ENCODE measurements around the gene PALM3. TPM values are rescaled to one million over a fixed set of nuclear protein-coding genes. Genes with fewer than 3 reads are reported as not detected.

Gene PALM3, protein sequence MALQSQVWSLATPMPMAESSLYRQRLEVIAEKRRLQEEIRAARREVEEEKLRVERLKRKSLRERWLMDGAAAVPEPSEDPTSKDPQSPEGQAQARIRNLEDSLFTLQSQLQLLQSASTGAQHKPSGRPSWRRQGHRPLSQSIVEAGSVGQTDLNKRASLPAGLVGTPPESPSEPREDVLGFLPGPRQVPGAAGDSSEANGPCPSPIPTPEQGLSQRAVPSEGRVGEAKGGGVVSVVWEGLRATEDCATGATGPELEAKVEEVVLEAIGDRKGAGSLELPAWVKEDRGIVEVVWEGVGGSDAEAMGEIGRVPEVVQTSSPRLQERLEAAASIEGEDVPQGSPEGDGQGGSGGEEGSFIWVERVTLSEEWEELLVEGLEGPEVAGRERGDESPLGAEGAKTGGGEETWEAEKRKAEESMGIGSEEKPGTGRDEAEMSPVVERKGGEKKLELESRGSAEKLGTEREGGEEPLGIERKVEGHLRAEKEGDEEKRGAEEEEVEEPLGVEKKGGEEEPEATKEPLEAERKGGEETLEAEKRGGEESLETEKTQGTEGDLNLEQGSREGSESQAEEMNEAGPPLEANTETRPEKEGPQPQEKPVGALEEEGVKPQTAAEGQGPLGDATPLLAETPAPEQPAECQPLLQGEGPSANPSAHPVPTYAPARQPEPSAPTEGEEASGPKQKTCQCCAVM
- total RNA-seq = not detected

DNA sequence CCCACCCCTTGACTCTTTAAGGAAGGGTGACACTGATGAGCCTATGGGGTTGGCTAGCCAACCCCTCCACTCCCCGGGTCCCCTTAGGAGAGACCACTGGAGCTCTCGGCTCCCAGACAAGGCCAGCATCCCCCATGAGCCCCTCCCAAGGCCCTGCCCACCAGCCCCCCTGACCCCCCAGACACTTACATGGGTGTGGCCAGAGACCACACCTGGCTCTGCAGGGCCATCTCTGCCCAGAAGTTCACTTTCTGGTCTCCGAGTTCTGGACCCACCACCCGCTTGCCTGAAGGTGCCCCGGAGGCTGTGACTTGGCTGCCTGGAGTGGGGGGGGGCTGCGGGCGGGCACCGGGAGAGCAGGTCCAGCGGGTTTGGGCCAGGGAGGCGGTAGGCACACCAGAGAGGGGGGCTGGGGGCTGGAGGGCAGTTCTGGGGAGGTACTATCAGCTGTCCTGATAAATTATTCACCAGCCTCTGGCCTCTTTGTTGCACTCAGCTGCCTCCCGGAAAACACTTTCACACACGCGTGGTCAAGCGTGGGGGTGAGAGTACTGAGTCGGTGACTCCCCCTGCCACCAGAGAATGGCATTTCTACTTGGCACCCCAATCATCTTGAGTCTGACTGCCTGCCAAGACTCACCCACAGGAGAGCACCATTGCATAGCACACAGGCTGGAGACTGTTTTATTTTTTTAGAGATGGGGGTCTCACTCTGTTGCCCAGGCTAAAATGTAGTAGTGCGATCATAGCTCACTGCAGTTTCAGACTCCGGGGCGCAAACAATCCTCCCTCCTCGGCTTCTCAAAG is at the start of gene PALM3:
PALM3 (minus strand) TSS at position 326 of the 807 bp plus-strand sequence; CDS start at position 230, 96 bp downstream.
- Mint-ChIP-seq H3K27me3 (peaks cover 21 to 24% of the 10 kb centered on the region in 2 donors), H3K9me3 (no peaks in the 10 kb centered on the region), H3K4me1 (ENCODE audit: low read depth in 2 of 2) (peaks cover 14% of the 10 kb centered on the region in 2 donors), H3K27ac (no peak within 1 kb of the TSS), H3K4me3 (no peak within 1 kb of the TSS), H3K36me3 (no peaks in the 10 kb centered on the region)
- ATAC-seq (peak in 1 of 2 donors; percentile 19), DNase-seq (ENCODE audit: low spot score) (no peak)

DNA sequence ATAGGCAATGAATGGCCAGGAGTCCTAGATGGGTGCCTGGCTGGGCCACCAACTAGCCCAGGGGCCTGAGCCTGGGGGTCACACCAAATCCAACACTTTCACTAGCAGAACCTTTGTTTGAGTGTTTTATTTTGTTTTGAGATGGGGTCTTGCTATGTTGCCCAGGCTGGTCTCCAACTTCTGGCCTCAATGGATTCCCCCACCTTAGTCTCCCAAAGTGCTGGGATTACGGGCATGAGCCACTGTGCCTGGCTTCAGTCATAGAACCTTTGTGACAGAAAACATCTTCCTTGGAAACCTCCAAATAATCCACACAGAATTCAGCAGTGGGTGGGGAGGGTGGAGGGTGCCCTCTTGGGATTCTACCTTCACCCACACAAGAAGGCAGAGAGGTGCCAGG is 49.6 kb upstream of the PALM3 start:
- no peak for DNase-seq (ENCODE audit: low spot score)
- Mint-ChIP-seq H3K36me3 (no peaks in the 10 kb centered on the region), H3K27ac (peak overlapping the region in 1 of 2 donors; percentile 76), H3K4me3 (no peak overlapping the region), H3K4me1 (ENCODE audit: low read depth in 2 of 2) (peaks cover 15 to 24% of the 10 kb centered on the region in 2 donors), H3K9me3 (no peaks in the 10 kb centered on the region), H3K27me3 (no peaks in the 10 kb centered on the region)
- ATAC-seq = no peak

DNA sequence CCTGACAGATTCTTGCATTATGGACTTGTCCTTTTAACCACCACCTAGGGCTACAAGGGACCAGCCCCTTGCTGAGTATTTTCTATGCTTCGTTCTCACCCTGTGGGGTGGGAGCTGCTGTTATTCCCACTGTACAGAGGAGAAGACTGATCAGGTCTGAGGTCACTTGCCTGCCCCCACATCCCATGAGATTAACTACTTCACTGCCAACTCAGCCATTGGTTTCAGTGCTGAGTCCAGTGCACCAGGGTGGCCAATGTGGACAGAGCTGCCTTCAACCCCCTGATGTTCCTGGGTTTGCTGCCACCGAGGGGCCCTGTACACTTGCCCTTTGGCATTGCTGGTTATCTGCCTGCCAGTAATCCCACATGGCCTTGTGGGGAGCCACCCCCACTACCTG is 48.8 kb upstream of the PALM3 start:
- no peaks in the 10 kb centered on the region for H3K9me3 Mint-ChIP-seq
- H3K27ac Mint-ChIP-seq = no peak overlapping the region
- H3K27me3 Mint-ChIP-seq = no peaks in the 10 kb centered on the region
- no peaks in the 10 kb centered on the region for H3K36me3 Mint-ChIP-seq
- H3K4me3 Mint-ChIP-seq = no peak overlapping the region
- ATAC-seq (no peak), DNase-seq (ENCODE audit: low spot score) (no peak)
- peaks cover 8 to 16% of the 10 kb centered on the region in 2 donors for H3K4me1 Mint-ChIP-seq (ENCODE audit: low read depth in 2 of 2)

DNA sequence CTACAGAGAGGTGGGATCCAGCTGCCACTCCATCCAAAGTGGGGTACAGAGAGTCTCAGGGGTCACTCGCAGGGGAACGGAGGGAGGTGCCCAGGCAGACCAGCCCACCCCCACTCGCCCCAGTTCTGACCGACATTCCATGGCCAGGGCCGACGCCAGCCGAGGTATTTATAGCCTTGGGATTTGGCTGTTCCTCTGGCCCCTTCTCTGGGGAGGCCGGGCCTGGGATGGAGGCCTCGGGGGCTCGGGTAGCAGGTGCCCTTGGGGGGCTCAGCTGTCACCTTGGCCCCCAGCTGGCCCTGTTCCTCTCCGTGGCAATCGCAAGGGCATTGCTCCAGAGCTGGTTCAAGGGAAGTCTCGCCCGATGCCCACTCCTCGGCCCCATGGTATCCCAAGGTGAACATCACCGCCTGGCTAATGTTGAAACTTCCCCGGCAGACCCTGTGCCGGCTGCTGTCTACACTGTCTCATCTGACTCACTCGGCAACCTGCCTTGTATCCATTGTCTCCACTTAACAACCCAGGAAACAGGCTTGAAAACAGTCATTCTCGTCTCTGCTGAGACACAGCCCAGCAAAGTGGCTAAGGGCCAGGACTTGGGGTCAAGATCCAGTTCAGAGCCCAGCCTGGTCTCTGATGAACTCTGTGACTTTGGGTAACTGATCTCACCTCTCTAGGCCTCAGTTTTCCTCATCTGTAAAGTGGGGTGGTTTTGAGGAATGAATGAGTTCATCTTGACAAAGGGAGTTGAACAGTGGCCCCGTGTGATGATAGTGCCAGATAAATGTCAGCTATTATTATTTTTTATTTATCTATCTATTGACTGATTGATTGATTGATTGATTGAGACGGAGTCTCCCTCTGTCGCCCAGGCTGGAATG is 45.9 kb upstream of the PALM3 start:
- Mint-ChIP-seq H3K36me3 (no peaks in the 10 kb centered on the region), H3K27ac (no peak overlapping the region), H3K4me1 (ENCODE audit: low read depth in 2 of 2) (no peaks in the 10 kb centered on the region), H3K9me3 (no peaks in the 10 kb centered on the region), H3K27me3 (no peaks in the 10 kb centered on the region), H3K4me3 (no peak overlapping the region)
- ATAC-seq (no peak), DNase-seq (ENCODE audit: low spot score) (no peak)

DNA sequence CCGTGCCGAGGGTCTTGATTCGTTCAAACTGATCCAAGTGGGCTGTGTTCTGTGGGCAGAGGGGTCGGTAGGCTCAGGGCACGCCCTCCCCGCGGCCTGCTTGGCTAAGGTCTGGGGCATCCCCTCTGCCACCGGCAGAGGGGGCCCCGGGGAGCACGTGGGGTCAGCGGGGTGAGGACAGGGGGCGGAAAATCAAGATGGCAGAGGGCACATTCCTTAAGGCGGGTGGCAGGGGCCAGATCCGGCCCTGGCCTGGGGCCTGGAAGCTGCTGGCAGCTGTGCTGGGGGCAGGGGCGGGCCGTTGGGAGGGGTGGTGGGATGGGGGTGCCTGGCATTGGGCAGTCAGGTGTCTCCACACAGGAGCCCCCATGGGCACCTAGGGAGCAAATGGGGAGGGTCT is 45.0 kb upstream of the PALM3 start:
- Mint-ChIP-seq H3K36me3 (no peaks in the 10 kb centered on the region), H3K9me3 (no peaks in the 10 kb centered on the region), H3K27ac (no peak overlapping the region), H3K4me1 (ENCODE audit: low read depth in 2 of 2) (no peaks in the 10 kb centered on the region), H3K27me3 (no peaks in the 10 kb centered on the region), H3K4me3 (no peak overlapping the region)
- DNase-seq (ENCODE audit: low spot score) (no peak), ATAC-seq (no peak)

DNA sequence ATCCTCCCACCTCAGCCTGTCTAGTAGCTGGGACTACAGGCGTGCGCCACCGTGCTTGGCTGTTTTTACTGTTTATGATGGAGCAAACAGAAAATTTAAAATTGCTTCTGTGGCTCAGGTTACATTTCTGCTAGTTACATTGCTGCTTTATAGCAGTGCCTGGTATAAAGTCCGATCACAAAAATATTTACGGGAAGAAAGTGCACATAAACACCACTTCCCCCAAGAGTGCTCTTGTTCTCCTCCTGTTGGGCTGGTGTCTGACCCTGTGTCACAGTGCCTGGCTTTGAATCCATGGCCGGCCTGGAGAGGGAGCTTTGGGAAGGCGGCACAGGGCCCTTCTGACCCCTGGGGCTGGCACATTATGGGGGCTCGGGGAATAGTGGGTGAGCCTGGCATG is 43.8 kb upstream of the PALM3 start:
- no peaks in the 10 kb centered on the region for H3K36me3 Mint-ChIP-seq
- no peak overlapping the region for H3K4me3 Mint-ChIP-seq
- no peak overlapping the region for H3K27ac Mint-ChIP-seq
- H3K27me3 Mint-ChIP-seq = no peaks in the 10 kb centered on the region
- no peaks in the 10 kb centered on the region for H3K4me1 Mint-ChIP-seq (ENCODE audit: low read depth in 2 of 2)
- ATAC-seq (no peak), DNase-seq (ENCODE audit: low spot score) (no peak)
- no peaks in the 10 kb centered on the region for H3K9me3 Mint-ChIP-seq

DNA sequence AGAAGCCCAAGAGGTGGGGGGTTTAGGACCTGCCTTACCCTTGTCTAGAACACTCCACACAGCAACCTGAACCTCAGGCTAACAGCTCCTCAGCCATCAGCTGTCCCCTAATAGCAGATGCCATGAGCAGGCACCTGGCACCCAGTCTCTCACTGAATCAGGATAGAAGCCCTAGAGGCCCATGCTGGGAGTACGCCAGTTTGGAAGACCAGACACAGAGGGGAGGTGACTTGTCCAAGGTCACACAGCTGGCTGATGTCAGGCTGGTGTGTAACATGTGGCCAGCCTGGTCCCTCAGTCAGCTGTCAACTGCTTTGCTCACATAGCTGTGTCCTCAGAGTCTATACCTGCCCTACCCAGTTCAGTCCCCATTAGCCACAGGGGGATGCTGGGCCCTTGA is 41.4 kb upstream of the PALM3 start:
- no peak overlapping the region for H3K27ac Mint-ChIP-seq
- H3K9me3 Mint-ChIP-seq = no peaks in the 10 kb centered on the region
- DNase-seq (ENCODE audit: low spot score) = no peak
- no peaks in the 10 kb centered on the region for H3K4me1 Mint-ChIP-seq (ENCODE audit: low read depth in 2 of 2)
- peak in 1 of 2 donors; percentile 27 for ATAC-seq
- H3K4me3 Mint-ChIP-seq = no peak overlapping the region
- no peaks in the 10 kb centered on the region for H3K36me3 Mint-ChIP-seq
- no peaks in the 10 kb centered on the region for H3K27me3 Mint-ChIP-seq

DNA sequence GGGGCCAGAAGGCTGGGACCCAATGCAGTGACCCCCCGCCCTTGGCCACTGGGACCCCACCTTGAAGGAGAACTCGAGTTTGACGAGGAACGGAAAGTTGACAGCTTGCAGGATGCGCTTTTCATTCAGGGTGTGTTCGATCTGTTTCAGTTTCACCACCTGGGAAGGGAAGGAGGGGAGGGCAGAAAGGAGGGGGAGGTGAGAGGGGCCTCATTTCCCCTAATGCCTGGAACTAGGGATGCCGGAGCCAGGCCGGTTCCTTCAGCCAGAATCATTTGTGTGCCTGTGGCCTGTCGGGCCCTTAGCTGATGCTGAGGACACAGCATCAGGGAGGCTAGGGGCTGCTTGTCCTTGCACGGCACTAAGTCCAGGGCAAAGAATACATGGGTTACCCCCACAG is 40.9 kb upstream of the PALM3 start:
- Mint-ChIP-seq H3K4me1 (ENCODE audit: low read depth in 2 of 2) (no peaks in the 10 kb centered on the region), H3K9me3 (no peaks in the 10 kb centered on the region), H3K27ac (no peak overlapping the region), H3K36me3 (no peaks in the 10 kb centered on the region), H3K27me3 (no peaks in the 10 kb centered on the region), H3K4me3 (no peak overlapping the region)
- no peak for DNase-seq (ENCODE audit: low spot score)
- no peak for ATAC-seq

DNA sequence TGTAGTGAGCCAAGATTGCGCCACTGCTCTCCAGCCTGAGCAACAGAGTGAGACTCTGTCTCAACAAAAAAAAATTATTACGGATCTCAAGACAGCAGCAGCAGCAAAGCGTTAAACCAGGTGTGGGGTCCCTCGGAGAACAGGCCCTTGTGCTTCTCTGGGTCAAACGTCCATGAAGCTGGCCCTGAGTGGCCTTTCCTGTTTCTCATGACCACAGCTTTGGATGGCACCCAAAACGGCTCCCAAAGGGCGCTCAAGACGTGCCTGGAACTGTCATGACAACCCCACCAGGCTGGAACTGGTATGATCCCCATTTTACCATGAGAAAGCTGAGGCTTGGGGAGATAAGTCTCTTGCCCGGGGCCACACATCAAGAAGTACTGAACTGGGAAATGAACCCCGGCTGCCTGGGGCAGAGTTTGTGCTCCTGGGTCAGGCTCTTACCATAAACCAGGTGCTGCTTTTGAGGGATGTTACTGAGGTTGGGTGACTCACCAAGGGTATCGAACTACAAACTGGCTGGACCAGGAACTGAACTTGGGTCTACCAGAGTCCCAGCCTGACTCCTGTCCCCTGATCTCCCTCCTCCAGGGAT is 40.3 kb upstream of the PALM3 start:
- Mint-ChIP-seq H3K9me3 (no peaks in the 10 kb centered on the region), H3K4me3 (no peak overlapping the region), H3K4me1 (ENCODE audit: low read depth in 2 of 2) (no peaks in the 10 kb centered on the region), H3K27me3 (no peaks in the 10 kb centered on the region), H3K27ac (no peak overlapping the region), H3K36me3 (no peaks in the 10 kb centered on the region)
- ATAC-seq (no peak), DNase-seq (ENCODE audit: low spot score) (no peak)

DNA sequence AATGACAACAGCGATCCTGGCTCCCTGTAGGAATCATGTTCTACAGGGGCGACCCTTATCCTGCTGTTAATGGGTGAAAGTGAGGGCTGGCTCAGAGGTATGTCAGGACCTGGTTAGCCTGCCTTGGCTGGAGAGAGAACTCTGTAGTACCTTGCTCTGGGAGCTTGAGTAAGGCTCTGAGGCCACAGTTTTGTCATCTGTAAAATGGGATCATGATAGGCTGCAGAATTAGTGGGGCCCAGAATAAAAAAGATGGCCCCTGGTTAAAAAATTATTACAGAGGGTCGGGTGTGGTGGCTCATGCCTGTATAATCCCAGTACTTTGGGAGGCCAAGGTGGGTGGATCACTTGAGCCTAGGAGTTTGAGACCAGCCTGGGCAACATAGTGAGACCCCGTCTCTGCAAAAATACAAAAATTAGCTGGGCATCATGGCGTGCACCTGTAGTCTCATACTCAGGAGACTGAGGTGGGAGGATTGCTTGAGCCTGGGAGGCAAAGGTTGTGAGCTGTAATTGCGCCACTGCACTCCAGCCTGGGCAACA is 39.2 kb upstream of the PALM3 start:
- DNase-seq (ENCODE audit: low spot score) (no peak), ATAC-seq (no peak)
- Mint-ChIP-seq H3K27me3 (no peaks in the 10 kb centered on the region), H3K27ac (no peak overlapping the region), H3K4me1 (ENCODE audit: low read depth in 2 of 2) (no peaks in the 10 kb centered on the region), H3K4me3 (no peak overlapping the region), H3K36me3 (no peaks in the 10 kb centered on the region), H3K9me3 (no peaks in the 10 kb centered on the region)

DNA sequence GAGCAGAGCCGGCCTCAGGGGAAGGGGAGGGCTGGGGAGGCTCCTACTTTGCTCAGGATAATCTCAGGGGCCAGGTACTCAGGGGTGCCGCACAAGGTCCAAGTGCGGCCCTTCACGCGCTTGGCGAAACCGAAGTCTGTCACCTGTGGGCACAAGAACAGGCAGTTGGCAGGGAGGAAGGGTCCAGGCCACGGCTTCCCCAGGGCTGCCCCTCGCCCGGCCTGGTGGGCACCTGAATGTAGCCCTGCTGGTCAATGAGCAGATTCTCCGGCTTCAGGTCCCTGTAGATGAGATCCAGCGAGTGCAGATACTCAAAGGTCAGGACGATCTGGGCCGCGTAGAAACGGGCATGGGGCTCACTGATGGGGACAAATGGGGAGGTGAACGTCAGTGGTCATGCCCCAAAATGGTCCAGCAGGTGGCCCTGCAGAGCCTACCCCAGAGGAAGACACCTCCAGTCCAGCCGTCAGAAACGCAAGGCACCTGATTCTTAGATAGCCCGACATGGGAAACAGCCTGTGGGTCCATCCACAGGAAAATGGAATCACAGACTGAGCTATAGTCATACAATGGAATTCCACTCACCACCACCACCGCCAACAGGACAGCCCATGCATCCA is 35.8 kb upstream of the PALM3 start:
- Mint-ChIP-seq H3K27me3 (no peaks in the 10 kb centered on the region), H3K4me1 (ENCODE audit: low read depth in 2 of 2) (peaks cover 0 to 6% of the 10 kb centered on the region in 2 donors), H3K4me3 (no peak overlapping the region), H3K36me3 (peaks cover 7% of the 10 kb centered on the region), H3K9me3 (no peaks in the 10 kb centered on the region), H3K27ac (no peak overlapping the region)
- DNase-seq (ENCODE audit: low spot score) (no peak), ATAC-seq (no peak)

DNA sequence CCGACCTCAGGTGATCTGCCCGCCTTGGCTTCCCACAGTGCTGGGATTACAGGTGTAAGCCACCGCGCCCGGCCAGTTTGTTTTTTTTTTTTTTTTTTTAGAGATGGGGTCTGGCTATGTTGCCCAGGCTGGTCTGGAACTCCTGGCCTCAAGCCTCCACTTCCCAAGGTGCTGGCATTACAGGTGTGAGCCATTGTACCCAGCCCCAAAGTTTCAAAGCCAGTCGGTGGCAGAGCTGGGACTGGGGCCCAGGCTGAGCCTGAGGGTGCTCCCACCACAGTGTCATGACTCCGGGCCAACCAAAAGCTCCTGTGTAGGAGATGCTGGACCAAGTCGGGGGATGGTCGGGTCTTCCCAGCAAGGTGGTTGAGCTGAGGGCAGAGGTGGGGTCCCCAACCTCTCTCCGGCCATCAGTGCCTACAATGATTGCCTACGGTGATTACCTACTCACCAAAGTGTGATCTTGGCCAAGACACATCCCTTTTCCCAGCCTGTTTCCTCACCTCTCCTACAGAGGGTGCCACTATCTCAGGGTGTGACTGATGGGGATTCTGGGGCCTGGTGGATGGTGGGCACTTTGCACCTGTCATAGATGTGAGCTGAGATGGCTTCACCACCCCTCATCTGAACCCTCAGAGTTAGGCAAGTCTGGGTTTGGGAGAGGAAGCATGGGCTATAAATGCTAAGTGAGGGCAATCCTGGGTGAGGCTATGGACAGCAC is 34.6 kb upstream of the PALM3 start:
- H3K27ac Mint-ChIP-seq = no peak overlapping the region
- H3K4me1 Mint-ChIP-seq (ENCODE audit: low read depth in 2 of 2) = peaks cover 7 to 14% of the 10 kb centered on the region in 2 donors
- H3K36me3 Mint-ChIP-seq = peaks cover 7% of the 10 kb centered on the region
- no peak overlapping the region for H3K4me3 Mint-ChIP-seq
- H3K27me3 Mint-ChIP-seq = no peaks in the 10 kb centered on the region
- no peak for DNase-seq (ENCODE audit: low spot score)
- no peak for ATAC-seq
- no peaks in the 10 kb centered on the region for H3K9me3 Mint-ChIP-seq

All from natural killer cell treated with Interleukin-12 subunit alpha and Interleukin-12 subunit beta and Interleukin-15 and Interleukin-18, amount 100 ng/mL, for 72 hours (primary cell).